Left ventricle myocardium inferior (tissue), 1 donor: ENCODE results near the gene TUBB1. TPM values are rescaled to one million over a fixed set of nuclear protein-coding genes. Genes with fewer than 3 reads are reported as not detected.

Source experiments
- DNase-seq: peaks from one replicate; pipeline ENCODE4 v3.0.0-alpha.2; 2020
- H3K27ac ChIP-seq: fragments of 200-600 bp; replicated peaks from 2 replicates; pipeline ENCODE4 v1.8.0; 2021
- H3K27me3 ChIP-seq: fragments of 200-600 bp; 2 replicates; pipeline ENCODE4 v1.8.0; 2021; ENCODE audit warnings: low read depth
- H3K36me3 ChIP-seq: fragments of 200-600 bp; 2 replicates; pipeline ENCODE4 v1.8.0; 2021
- H3K4me1 ChIP-seq: fragments of 200-600 bp; 2 replicates; pipeline ENCODE4 v1.8.0; 2021
- H3K4me3 ChIP-seq: fragments of 200-600 bp; 2 replicates; pipeline ENCODE4 v1.8.0; 2021; ENCODE audit warnings: mild to moderate bottlenecking, moderate library complexity
- H3K9me3 ChIP-seq: fragments of 200-600 bp; replicated peaks from 2 replicates; pipeline ENCODE4 v1.8.0; 2021
- CTCF ChIP-seq: fragments of 200-600 bp; IDR thresholded peaks from 2 replicates; pipeline ENCODE4 v1.8.0; 2021; ENCODE audit warnings: antibody characterized with exemption, mild to moderate bottlenecking, borderline replicate concordance
- intact Hi-C: fragments of 100-400 bp; cut with micrococcal nuclease; formaldehyde crosslinking; loops from one replicate; pipeline ENCODE4 v1.11.0; 2022
- long read RNA-seq: library from polyadenylated mRNA; unstranded; transcript quantifications from one replicate; pipeline ENCODE4 v2.0.0, GENCODE V29; 2021
- total RNA-seq: library from RNA; stranded (reverse); fragmentation: NEBNext Ultra II Directional; extraction: Animal tissue kit (Norgen Biotek cat#: 25700); gene quantifications from one replicate; pipeline ENCODE4 v1.2.1, GENCODE V29; 2021
- donor health status: DM: no; HTN: yes; CAD: no; lungs with severe emphysema.

TUBB1 gene
- 0.30 TPM for total RNA-seq
- long read RNA-seq, result 0 reads

DNA sequence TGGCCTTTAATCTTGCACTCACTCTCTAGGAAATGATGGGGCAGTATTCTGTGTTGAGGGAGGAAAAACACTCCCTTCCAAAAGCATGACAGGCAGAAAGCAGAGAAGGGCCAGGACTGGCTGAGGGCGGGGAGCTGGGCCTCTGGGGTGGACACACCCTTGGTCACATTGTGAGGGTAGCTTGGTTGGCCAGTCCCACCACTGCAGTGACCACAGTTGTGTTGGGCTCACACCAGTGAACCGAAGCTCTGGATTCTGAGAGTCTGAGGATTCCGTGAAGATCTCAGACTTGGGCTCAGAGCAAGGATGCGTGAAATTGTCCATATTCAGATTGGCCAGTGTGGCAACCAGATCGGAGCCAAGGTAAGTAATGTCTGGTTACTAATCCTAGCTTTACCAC lies at the start of gene TUBB1:
TSS of gene TUBB1 (plus strand) at position 213 of the 400 bp plus-strand sequence. CDS start at position 307, 94 bp downstream.
- DNase-seq, result no peak
- H3K36me3 ChIP-seq, result peaks cover 24% of the 10 kb centered on the region
- intact Hi-C loops, result no loop called here
- peaks cover 32% of the 10 kb centered on the region for H3K4me1 ChIP-seq
- no peak for TF ChIP-seq CTCF
- no peak within 1 kb of the TSS for H3K4me3 ChIP-seq
- H3K9me3 ChIP-seq, result no peaks in the 10 kb centered on the region
- H3K27me3 ChIP-seq, result no peaks in the 10 kb centered on the region
- no peak within 1 kb of the TSS for H3K27ac ChIP-seq

DNA sequence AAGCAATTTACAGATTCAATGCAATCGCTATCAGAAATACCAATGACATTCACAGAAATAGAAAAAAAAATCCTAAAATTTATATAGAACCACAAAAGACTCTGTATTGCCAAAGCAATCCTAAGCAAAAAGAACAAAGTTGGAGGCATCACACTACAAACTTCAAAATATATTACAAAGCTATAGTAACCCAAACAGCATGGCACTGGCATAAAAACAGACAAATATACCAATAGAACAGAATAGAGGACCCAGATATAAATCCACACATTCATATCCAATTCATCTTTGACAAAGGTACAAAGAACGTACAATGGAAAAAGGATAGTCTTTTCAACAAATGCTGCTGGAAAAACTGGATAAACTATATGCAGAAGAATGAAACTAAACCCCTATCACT lies 49.8 kb upstream of the TUBB1 start:
- no peak overlapping the region for H3K27ac ChIP-seq
- no peak for TF ChIP-seq CTCF
- intact Hi-C loops, result no loop called here
- H3K36me3 ChIP-seq, result no peaks in the 10 kb centered on the region
- no peaks in the 10 kb centered on the region for H3K27me3 ChIP-seq
- H3K4me3 ChIP-seq, result no peak overlapping the region
- no peaks in the 10 kb centered on the region for H3K4me1 ChIP-seq
- DNase-seq, result no peak
- peaks cover 12% of the 10 kb centered on the region for H3K9me3 ChIP-seq

- Histone ChIP-seq H3K4me1 (no peaks in the 10 kb centered on the region), H3K36me3 (no peaks in the 10 kb centered on the region), H3K9me3 (peaks cover 19% of the 10 kb centered on the region), H3K27ac (no peak overlapping the region), H3K27me3 (no peaks in the 10 kb centered on the region), H3K4me3 (no peak overlapping the region)
- no peak for TF ChIP-seq CTCF
- intact Hi-C loops, result loop anchor here (10.0 kb wide), 1 partner anchor 45 kb away; no protein-coding TSS in a partner anchor
- no peak for DNase-seq
These were observed 49.1 kb upstream of the TUBB1 start for GRCh38 chr20:58970146-58970545.

- no peak for TF ChIP-seq CTCF
- no peak for DNase-seq
- intact Hi-C loops, result loop anchor here (10.0 kb wide), 1 partner anchor 47 kb away; no protein-coding TSS in a partner anchor
- no peak overlapping the region for H3K27ac ChIP-seq
- H3K36me3 ChIP-seq, result no peaks in the 10 kb centered on the region
- no peak overlapping the region for H3K4me3 ChIP-seq
- no peaks in the 10 kb centered on the region for H3K4me1 ChIP-seq
- peaks cover 32% of the 10 kb centered on the region for H3K9me3 ChIP-seq
- H3K27me3 ChIP-seq, result no peaks in the 10 kb centered on the region
These were observed 47.8 kb upstream of the TUBB1 start for GRCh38 chr20:58971429-58971828.

GRCh38 chr20:58973179-58973578 lies 46.0 kb upstream of the TUBB1 start:
- H3K27me3 ChIP-seq, result no peaks in the 10 kb centered on the region
- intact Hi-C loops, result loop anchor here (10.0 kb wide), 1 partner anchor 48 kb away; no protein-coding TSS in a partner anchor
- TF ChIP-seq CTCF, result no peak
- no peak overlapping the region for H3K27ac ChIP-seq
- H3K36me3 ChIP-seq, result no peaks in the 10 kb centered on the region
- no peak overlapping the region for H3K4me3 ChIP-seq
- peaks cover 37% of the 10 kb centered on the region for H3K9me3 ChIP-seq
- H3K4me1 ChIP-seq, result no peaks in the 10 kb centered on the region
- no peak for DNase-seq
